Limb (tissue), 2 donors: ENCODE measurements around the gene TMC6.

Source experiments
- DNase-seq, 2 donors: peaks; one replicate each; pipeline ENCODE4 v3.0.0-alpha.2; 2016; ENCODE audit errors: extremely low spot score in 2 of 2

The TMC6 gene

GRCh38 chr17:78135858-78136500, 7.4 kb upstream of the TMC6 start:
- no peak for DNase-seq

DNA sequence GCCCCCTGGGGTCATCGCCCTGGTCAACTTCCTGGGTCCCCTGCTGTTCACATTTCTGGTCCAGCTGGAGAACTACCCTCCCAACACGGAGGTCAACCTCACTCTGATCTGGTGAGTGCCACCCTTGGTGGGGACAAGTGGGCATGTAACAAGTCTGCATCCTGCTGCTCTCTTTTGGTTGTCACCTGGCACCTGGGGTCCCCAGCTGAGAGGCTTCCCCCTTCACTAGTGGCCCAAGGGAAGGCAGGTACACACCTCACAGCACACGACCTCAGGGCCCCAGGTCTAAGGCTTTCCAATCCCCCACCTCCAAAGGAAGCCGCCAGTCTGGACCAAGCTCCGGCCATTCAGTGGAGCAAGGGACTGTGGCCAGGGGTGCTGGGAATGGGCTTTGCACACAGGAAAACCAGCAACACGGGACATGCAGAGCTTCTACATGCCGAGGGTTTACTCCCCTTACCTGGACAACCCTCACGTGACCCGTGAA, 6.4 kb upstream of the TMC6 start:
- no peak for DNase-seq

DNA sequence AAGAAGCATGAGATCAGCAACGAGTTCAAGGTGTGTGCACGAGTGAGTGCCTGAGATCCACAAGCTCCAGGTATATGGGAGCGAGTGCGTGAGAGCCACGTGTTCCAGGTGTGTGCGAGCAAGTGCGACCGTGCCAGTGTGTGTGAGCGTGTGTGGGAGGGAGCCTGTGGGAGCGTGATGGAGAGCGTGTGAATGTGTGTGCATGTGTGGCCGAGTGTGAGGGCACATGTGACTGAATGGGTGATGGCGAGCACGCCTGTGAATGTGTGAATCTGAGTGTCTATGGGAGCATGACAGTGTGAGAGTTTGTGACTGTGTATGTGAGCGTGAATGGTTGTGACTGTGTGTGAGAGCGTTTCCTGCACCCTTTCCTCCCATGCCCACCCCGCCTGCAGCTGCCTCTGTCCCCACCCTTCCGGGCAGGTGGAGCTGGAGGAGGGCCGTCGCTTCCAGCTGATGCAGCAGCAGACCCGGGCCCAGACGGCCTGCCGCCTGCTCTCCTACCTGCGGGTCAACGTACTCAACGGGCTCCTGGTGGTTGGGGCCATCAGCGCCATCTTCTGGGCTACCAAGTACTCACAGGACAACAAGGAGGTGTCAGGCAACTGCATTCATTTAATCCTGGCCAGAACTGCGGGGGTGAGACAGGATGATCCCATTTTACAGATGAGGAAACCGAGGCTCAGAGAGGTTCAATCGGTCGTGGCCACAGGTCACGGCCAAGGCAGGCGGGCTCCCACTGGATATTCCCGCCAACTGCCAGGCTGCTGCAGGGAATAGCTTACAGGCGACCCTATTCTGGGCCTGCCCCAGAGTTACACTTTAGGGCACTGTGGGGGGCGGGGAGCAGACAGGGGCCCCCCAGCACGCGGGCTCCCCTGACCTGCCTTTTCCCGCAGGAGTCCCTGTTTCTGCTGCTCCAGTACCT, 5.7 kb upstream of the TMC6 start:
- peak in 1 of 2 donors; percentile 41 for DNase-seq

GRCh38 chr17:78133179-78133951, 4.8 kb upstream of the TMC6 start:
- peak in 1 of 2 donors; percentile 27 for DNase-seq

- DNase-seq: peak in 1 of 2 donors; percentile 34
Measured at GRCh38 chr17:78132767-78133178, 4.2 kb upstream of the TMC6 start.

DNA sequence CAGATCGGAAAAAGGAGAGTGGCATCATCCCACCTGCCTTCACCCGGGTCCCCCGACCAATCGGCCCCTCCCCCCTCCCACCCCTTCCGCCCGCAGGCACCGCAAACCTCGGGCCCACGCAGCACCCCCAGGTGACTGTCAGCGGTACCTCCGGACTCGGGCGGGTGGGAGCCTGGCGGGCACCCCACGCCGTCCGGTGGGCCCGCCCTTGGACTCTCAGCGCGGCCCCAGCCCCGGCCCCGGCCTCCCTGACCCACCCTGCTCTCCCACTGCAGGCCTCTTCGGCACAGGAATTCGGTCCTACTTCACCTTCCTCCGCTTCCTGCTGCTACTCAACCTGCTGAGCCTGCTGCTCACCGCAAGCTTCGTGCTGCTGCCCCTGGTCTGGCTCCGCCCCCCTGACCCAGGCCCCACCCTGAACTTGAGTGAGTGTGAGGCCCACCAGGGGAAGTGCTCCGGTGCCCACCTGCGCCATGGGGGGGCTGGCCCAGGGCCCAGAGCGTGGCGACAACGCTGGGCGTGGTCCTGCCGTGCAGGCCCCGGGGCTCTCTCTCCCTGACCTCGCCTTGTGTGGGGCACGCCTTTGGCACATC, 3.6 kb upstream of the TMC6 start:
- DNase-seq: no peak

DNA sequence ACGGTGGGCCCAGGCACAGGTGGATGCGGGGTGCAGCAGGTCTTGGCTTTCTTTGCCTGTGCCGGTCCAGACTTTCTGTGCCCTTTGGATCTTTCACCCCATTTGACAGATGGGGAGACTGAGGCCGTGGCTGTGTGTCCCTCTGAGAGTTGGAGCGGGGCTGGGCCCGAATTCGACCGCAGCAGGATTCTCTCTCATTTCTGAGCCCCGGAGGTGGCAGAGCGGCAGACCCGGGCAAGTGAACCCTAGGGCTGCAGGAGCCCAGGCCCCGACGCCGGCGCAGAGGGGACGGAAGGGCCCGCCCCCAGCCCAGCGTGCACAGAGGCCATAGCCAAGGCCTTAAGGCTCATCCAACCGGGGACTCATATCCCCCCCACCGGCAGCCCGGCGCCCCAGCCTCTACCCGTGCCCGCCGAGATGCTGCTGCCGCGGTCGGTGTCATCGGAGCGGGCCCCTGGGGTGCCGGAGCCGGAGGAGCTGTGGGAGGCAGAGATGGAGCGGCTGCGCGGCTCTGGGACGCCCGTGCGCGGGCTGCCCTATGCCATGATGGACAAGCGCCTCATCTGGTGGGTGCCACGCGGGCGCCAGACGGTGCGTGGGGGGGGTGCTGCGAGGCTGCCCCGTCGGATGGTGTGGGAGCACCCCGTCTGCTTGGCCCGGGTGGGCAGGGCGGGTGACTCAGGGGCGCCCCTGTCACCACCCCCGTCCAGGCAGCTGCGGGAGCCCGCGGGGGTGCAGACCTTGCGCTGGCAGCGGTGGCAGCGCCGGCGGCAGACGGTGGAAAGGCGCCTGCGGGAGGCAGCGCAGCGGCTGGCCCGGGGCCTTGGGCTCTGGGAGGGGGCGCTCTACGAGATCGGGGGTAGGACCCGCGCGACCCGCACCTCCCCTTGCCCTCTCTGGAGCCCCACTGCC, 2.9 kb upstream of the TMC6 start:
- peak in 1 of 2 donors; percentile 58 for DNase-seq

- DNase-seq: peak in 1 of 2 donors; percentile 38
Measured at GRCh38 chr17:78130437-78131101, 2.0 kb upstream of the TMC6 start, which contains the start of gene TMC8. TMC8 (plus strand) TSS chr17:78130771; CDS start chr17:78131589, 818 bp downstream.

GRCh38 chr17:78130090-78130436, 1.5 kb upstream of the TMC6 start:
- no peak for DNase-seq

GRCh38 chr17:78129351-78130089, 965 bp upstream of the TMC6 start:
- no peak for DNase-seq

DNA sequence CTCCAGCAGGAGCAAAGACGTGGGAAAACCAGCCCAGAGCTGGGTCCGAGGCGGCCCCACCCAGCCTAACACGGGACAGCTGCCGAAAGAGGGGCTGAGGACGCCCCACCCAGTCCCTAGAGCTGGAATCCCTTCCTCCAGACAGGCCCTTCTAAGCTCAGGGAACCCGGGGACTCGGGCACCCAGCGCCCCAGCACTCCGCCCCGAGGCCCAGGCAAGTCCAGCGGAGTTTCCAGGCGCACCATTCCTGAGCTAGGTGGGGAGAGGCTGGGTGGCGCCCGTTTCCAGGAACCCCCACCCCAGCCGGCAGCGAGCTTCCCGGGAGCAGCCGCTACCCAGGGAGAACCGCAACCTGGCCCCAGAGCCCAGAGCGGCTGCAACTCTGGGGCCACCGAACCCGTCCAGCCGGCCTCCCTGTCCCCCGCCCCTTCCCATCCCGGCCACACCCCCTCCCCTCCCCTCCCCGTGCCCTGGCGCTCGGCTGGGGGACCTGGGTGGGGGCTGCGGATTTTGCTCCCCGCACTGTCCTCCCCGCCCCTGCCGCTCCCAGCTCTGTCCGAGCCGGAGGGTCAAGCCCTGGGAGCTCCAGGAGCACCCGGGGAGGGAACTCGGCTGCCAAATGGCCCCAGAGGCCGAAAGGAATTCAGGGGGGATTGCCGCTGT, 536 bp downstream of the TMC6 start:
- DNase-seq: peak in 1 of 2 donors; percentile 71

GRCh38 chr17:78127239-78127887, 1.2 kb downstream of the TMC6 start:
- DNase-seq: peak in 1 of 2 donors; percentile 69

GRCh38 chr17:78126895-78127238, 1.7 kb downstream of the TMC6 start:
- DNase-seq: no peak

DNA sequence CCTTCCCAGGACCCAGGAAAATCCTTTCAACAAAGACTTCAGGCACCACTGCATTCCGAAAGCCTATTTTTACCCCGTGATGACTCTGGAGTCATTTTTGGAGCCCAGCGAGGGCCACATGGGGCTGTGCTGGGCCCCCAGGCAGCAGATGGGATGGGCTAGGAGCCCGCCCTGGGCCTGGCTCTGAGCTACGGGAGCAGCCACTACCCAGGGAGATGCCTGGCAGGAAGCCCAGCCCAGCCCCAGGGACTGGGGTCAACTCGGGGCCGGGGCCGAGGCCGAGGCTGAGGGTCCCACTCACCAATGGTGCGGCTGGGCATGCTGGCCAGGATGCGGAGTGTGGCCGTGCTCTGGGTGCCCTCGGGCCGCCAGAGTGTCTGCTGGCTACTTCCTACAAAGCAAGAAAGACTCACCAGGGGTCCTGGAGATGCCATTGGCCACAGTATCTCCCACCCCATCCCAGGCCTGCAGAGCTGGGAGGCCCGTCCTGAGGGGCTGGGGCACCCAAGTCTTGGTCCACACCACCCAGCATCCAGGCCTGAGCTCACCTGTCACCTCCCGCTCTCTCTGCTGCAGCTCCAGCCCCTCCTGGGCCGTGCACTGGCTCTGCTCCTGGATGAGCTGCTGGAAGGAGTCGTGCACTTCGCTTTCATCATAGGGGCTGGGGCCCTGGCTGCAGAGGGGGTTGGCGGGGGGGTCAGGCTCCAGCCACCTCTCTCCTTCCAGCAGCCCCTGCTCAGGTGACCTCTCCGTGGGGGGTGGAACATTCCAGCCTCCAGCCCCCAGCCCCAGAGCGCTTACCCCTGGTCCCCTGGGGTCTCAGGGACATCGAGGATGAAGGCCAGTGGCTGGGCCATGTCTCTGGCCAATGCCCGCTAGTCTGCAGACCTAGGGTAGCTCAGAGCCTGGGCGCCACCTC, 2.3 kb downstream of the TMC6 start:
- no peak for DNase-seq

GRCh38 chr17:78125138-78125913, 3.2 kb downstream of the TMC6 start:
- DNase-seq: peak in 1 of 2 donors; percentile 27

DNA sequence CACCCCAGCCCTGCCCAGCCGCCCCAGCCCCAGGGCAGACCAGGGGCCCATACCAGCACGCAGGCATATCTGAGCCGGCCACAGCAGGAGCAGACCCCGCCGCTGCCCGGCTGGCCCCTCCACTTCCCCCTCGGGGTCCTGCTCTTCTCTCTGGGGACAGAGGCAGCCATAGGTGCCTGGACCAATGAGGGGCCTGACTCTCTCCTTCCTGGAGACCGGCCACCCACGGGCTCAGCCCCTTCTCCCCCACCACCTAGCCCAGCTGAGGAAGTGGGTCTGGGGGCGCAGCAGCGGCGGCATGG, 3.8 kb downstream of the TMC6 start:
- no peak for DNase-seq
